Left lung (tissue), 10 donors: Measurements from ENCODE around the gene FHIT. TPM values are rescaled to one million over a fixed set of nuclear protein-coding genes. Genes with fewer than 3 reads are reported as not detected.

ENCODE experiments used
- ATAC-seq: fragments of 200-7000 bp; cut with Tn5 transposase; one replicate; pipeline ENCODE4 v1.9.1; 2020; ENCODE audit warnings: moderate library complexity
- DNase-seq, 4 donors: peaks; one replicate each; pipeline ENCODE4 v3.0.0-alpha.2; 2013 to 2020
- H3K27ac ChIP-seq, 2 donors: fragments of 200-600 bp; sonication (generic) in 1 of 2; one replicate each; pipeline versions ENCODE4 v1.5.0 to v1.8.0; 2020 to 2021
- H3K27me3 ChIP-seq, 2 donors: fragments of 200-600 bp; sonication (generic) in 1 of 2; one replicate each; pipeline versions ENCODE4 v1.5.0 to v1.8.0; 2020 to 2021
- H3K36me3 ChIP-seq, 2 donors: fragments of 200-600 bp; sonication (generic) in 1 of 2; one replicate each; pipeline versions ENCODE4 v1.5.0 to v1.8.0; 2020 to 2021
- H3K4me1 ChIP-seq, 2 donors: fragments of 200-600 bp; one replicate each; pipeline ENCODE4 v1.8.0; 2021
- H3K4me3 ChIP-seq, 2 donors: fragments of 200-600 bp; sonication (generic) in 1 of 2; one replicate each; pipeline versions ENCODE4 v1.5.0 to v1.8.0; 2020 to 2021; ENCODE audit warnings: mild to moderate bottlenecking in 1 of 2
- H3K9me3 ChIP-seq, 2 donors: fragments of 200-600 bp; sonication (generic) in 1 of 2; one replicate each; pipeline versions ENCODE4 v1.5.0 to v1.8.0; 2020 to 2021
- CTCF ChIP-seq, 2 donors: fragments of 200-600 bp; sonication (generic) in 1 of 2; IDR thresholded peaks; one replicate each; pipeline versions ENCODE4 v1.5.0 to v1.8.0; 2021; ENCODE audit warnings: antibody characterized with exemption in 2 of 2
- intact Hi-C, 2 donors: fragments of 100-400 bp; cut with DNase I; formaldehyde crosslinking; loops; one replicate each; pipeline versions ENCODE4 v1.11.2 to v1.14.2; 2022
- polyA plus RNA-seq, 6 donors: library from polyadenylated mRNA; unstranded; fragments of 120-200 nt; gene quantifications; one replicate each; pipeline ENCODE4 v1.2.1, GENCODE V29; 2013; ENCODE audit not compliant: insufficient read length in 6 of 6
- total RNA-seq, 2 donors: library from RNA; stranded (reverse); fragmentation: NEBNext Ultra II Directional; extraction: Animal tissue kit (Norgen Biotek cat#: 25700); gene quantifications; one replicate each; pipeline ENCODE4 v1.2.1, GENCODE V29; 2021
- donor health status: DM: no; HTN: yes; CAD: no.
- donor health status: DM: no; HTN: no; CAD: no.

The FHIT gene
- total and polyA plus RNA-seq, 8 donors = 8.5 to 16.3 (median 9.7) TPM

GRCh38 chr3:59884409-59884808 is 1366.8 kb downstream of the FHIT start:
- intact Hi-C loops = no loop called here

GRCh38 chr3:59882746-59883145 is 1368.5 kb downstream of the FHIT start:
- ATAC-seq (no peak), DNase-seq (no peak)
- Histone ChIP-seq H3K4me3 (no peak overlapping the region), H3K27ac (no peak overlapping the region), H3K27me3 (no peaks in the 10 kb centered on the region), H3K36me3 (no peaks in the 10 kb centered on the region), H3K9me3 (no peaks in the 10 kb centered on the region), H3K4me1 (no peaks in the 10 kb centered on the region)
- intact Hi-C loops = no loop called here
- TF ChIP-seq CTCF (IDR thresholded peaks at IDR 0.05) = no peak

More at GRCh38 chr3:59884409-59884808, 1366.8 kb downstream of the FHIT start:
- Histone ChIP-seq H3K4me1 (no peaks in the 10 kb centered on the region), H3K36me3 (no peaks in the 10 kb centered on the region), H3K4me3 (no peak overlapping the region), H3K9me3 (no peaks in the 10 kb centered on the region), H3K27me3 (no peaks in the 10 kb centered on the region), H3K27ac (no peak overlapping the region)
- no peak for ATAC-seq
- no peak for TF ChIP-seq CTCF (IDR thresholded peaks at IDR 0.05)
- DNase-seq = no peak

GRCh38 chr3:59880717-59881116 is 1370.5 kb downstream of the FHIT start:
- intact Hi-C loops = no loop called here
- Histone ChIP-seq H3K4me3 (no peak overlapping the region), H3K27ac (no peak overlapping the region), H3K27me3 (no peaks in the 10 kb centered on the region), H3K4me1 (no peaks in the 10 kb centered on the region), H3K9me3 (no peaks in the 10 kb centered on the region), H3K36me3 (no peaks in the 10 kb centered on the region)
- no peak for ATAC-seq
- TF ChIP-seq CTCF (IDR thresholded peaks at IDR 0.05) = no peak
- no peak for DNase-seq

- DNase-seq (no peak), ATAC-seq (no peak)
- Histone ChIP-seq H3K27ac (no peak overlapping the region), H3K36me3 (no peaks in the 10 kb centered on the region), H3K4me1 (no peaks in the 10 kb centered on the region), H3K4me3 (no peak overlapping the region), H3K27me3 (no peaks in the 10 kb centered on the region), H3K9me3 (no peaks in the 10 kb centered on the region)
- intact Hi-C loops = no loop called here
- no peak for TF ChIP-seq CTCF (IDR thresholded peaks at IDR 0.05)
Measured at GRCh38 chr3:59879031-59879581, 1372.1 kb downstream of the FHIT start.

- intact Hi-C loops = no loop called here
- H3K36me3 ChIP-seq = no peaks in the 10 kb centered on the region
- H3K4me1 ChIP-seq = no peaks in the 10 kb centered on the region
- H3K27ac ChIP-seq = no peak overlapping the region
- TF ChIP-seq CTCF (IDR thresholded peaks at IDR 0.05) = no peak
- ATAC-seq (no peak), DNase-seq (no peak)
- no peak overlapping the region for H3K4me3 ChIP-seq
- H3K27me3 ChIP-seq = no peaks in the 10 kb centered on the region
- no peaks in the 10 kb centered on the region for H3K9me3 ChIP-seq
Measured at GRCh38 chr3:59878038-59878427, 1373.2 kb downstream of the FHIT start.
